ENCODE data around the gene ABO.

GRCh38 chr9:133239533-133240090, 35.4 kb downstream of the ABO start:
- TF ChIP-seq EP300 (IDR thresholded peaks at IDR 0.05; ENCODE audit: borderline replicate concordance) (no peak), TEAD4 (IDR thresholded peaks at IDR 0.05) (no peak), REST (IDR thresholded peaks at IDR 0.05; ENCODE audit: low read depth) (no peak), USF1 (IDR thresholded peaks at IDR 0.05) (no peak), CREB1 (IDR thresholded peaks at IDR 0.05; ENCODE audit: low read depth) (no peak), RAD21 (IDR thresholded peaks at IDR 0.05; ENCODE audit: low read depth) (no peak), ZBTB7A (IDR thresholded peaks at IDR 0.05; ENCODE audit: low read depth) (no peak), TAF1 (IDR thresholded peaks at IDR 0.05; ENCODE audit: low read depth) (no peak), MAX (IDR thresholded peaks at IDR 0.05) (no peak), FOXM1 (IDR thresholded peaks at IDR 0.05; ENCODE audit: borderline replicate concordance, low read depth) (no peak), CEBPB (IDR thresholded peaks at IDR 0.05) (no peak), YY1 (IDR thresholded peaks at IDR 0.05; ENCODE audit: low read depth) (no peak)
